Measurements from ENCODE around the gene B4GALNT4. TPM values are rescaled to one million over a fixed set of nuclear protein-coding genes. Genes with fewer than 3 reads are reported as not detected.
"Not testable (repeated sequence)": the region's sequence is repeated elsewhere in the genome, so short reads cannot be mapped to it uniquely, and the experiment has no call there.

B4GALNT4 gene
- total RNA-seq, 2 experiments from 2014 or later: 4.2 to 6.0 TPM

GRCh38 chr11:409600-410483 is 40.5 kb downstream of the B4GALNT4 start:
- Mint-ChIP-seq H3K9me3 (no peaks in the 10 kb centered on the region), H3K27ac (no peak overlapping the region), H3K27me3 (no peaks in the 10 kb centered on the region), H3K4me1 (ENCODE audit: low read depth) (peaks cover 26% of the 10 kb centered on the region), H3K36me3 (ENCODE audit: low read depth) (peaks cover 18% of the 10 kb centered on the region), H3K4me3 (peak overlapping the region; percentile 56)
- ChIA-PET CTCF (interaction anchor here (0.6 to 1.8 kb wide), 3 partner anchors 39 to 182 kb away, joined by 3 to 6 read pairs (median 3); no protein-coding TSS in a partner anchor), POLR2A (interaction anchor here (1.2 to 7.3 kb wide), 2 partner anchors 39 to 97 kb away, joined by 3 to 88 read pairs; partner anchors contain the start of gene PTDSS2)
- TF ChIP-seq CTCF (IDR thresholded peaks at IDR 0.05): no peak
- Histone ChIP-seq H3K9me3 (ENCODE audit: control insufficient read depth in 1 of 2, insufficient read depth in 1 of 2, low read length in 2 of 2) (no peaks in the 10 kb centered on the region), H3K27me3 (ENCODE audit: control insufficient read depth in 1 of 2, insufficient read depth in 2 of 2, low read length in 2 of 2) (no peaks in the 10 kb centered on the region), H3K4me1 (ENCODE audit: insufficient read depth, low read length) (peaks cover 66% of the 10 kb centered on the region), H3K36me3 (ENCODE audit: insufficient read depth, low read length) (peaks cover 20% of the 10 kb centered on the region), H3K27ac (ENCODE audit: low read depth in 1 of 2, low read length in 2 of 2) (peak overlapping the region in 1 of 2 donors; percentile 21), H3K4me3 (ENCODE audit: low read length) (no peak overlapping the region)
- DNase-seq (peak in 1 of 14 experiments; percentile 51), ATAC-seq (ENCODE audit: poor library complexity) (no peak)
- intact Hi-C loops (cut with DNase I, micrococcal nuclease): loop anchor here in 1 of 2 experiments (5.0 to 10.0 kb wide), 3 partner anchors 45 to 173 kb away; partner anchors contain the start of genes B4GALNT4, PHRF1, PSMD13 and SIRT3

- not testable (repeated sequence) for H3K27me3 Mint-ChIP-seq; H3K4me3 ChIP-seq (ENCODE audit: low read length); H3K9me3 Mint-ChIP-seq; H3K27ac Mint-ChIP-seq; H3K9me3 ChIP-seq (ENCODE audit: control insufficient read depth in 1 of 2, insufficient read depth in 1 of 2, low read length in 2 of 2); H3K27me3 ChIP-seq (ENCODE audit: control insufficient read depth in 1 of 2, insufficient read depth in 2 of 2, low read length in 2 of 2); H3K27ac ChIP-seq (ENCODE audit: low read depth in 1 of 2, low read length in 2 of 2); H3K4me3 Mint-ChIP-seq; ATAC-seq (ENCODE audit: poor library complexity)
- H3K36me3 ChIP-seq (ENCODE audit: insufficient read depth, low read length): peaks cover 18% of the 10 kb centered on the region
- H3K4me1 ChIP-seq (ENCODE audit: insufficient read depth, low read length): peaks cover 65% of the 10 kb centered on the region
- intact Hi-C loops (cut with DNase I, micrococcal nuclease): loop anchor here in 1 of 2 experiments (10.0 kb wide), 1 partner anchor 46 kb away; the partner anchor contains the start of gene B4GALNT4
- peaks cover 28% of the 10 kb centered on the region for H3K4me1 Mint-ChIP-seq (ENCODE audit: low read depth)
- ChIA-PET CTCF (interaction anchor here (0.6 kb wide), 1 partner anchor 40 kb away, joined by 3 read pairs; no protein-coding TSS in a partner anchor), POLR2A (interaction anchor here (0.6 to 1.6 kb wide), 2 partner anchors 84 to 203 kb away, joined by 3 to 6 read pairs; partner anchors contain the start of genes BET1L and RIC8A)
- peak in 1 of 14 experiments; percentile 4 for DNase-seq
- peaks cover 18% of the 10 kb centered on the region for H3K36me3 Mint-ChIP-seq (ENCODE audit: low read depth)
Observed at GRCh38 chr11:410711-411110, 41.4 kb downstream of the B4GALNT4 start.

- H3K9me3 ChIP-seq (ENCODE audit: control insufficient read depth in 1 of 2, insufficient read depth in 1 of 2, low read length in 2 of 2); ATAC-seq (ENCODE audit: poor library complexity); H3K9me3 Mint-ChIP-seq; H3K27ac Mint-ChIP-seq; H3K27ac ChIP-seq (ENCODE audit: low read depth in 1 of 2, low read length in 2 of 2); H3K27me3 Mint-ChIP-seq; CTCF ChIA-PET; H3K4me3 Mint-ChIP-seq; H3K27me3 ChIP-seq (ENCODE audit: control insufficient read depth in 1 of 2, insufficient read depth in 2 of 2, low read length in 2 of 2); H3K4me3 ChIP-seq (ENCODE audit: low read length): not testable (repeated sequence)
- POLR2A ChIA-PET: interaction anchor here (1.6 kb wide), 1 partner anchor 204 kb away, joined by 6 read pairs; the partner anchor contains the start of genes BET1L and RIC8A
- intact Hi-C loops (cut with DNase I, micrococcal nuclease): loop anchor here in 1 of 2 experiments (10.0 kb wide), 1 partner anchor 47 kb away; the partner anchor contains the start of gene B4GALNT4
- H3K36me3 Mint-ChIP-seq (ENCODE audit: low read depth): peaks cover 18% of the 10 kb centered on the region
- H3K4me1 ChIP-seq (ENCODE audit: insufficient read depth, low read length): peaks cover 64% of the 10 kb centered on the region
- peaks cover 34% of the 10 kb centered on the region for H3K4me1 Mint-ChIP-seq (ENCODE audit: low read depth)
- peaks cover 17% of the 10 kb centered on the region for H3K36me3 ChIP-seq (ENCODE audit: insufficient read depth, low read length)
- DNase-seq: peak in 1 of 14 experiments; percentile 9
Observed at GRCh38 chr11:411520-411919, 42.2 kb downstream of the B4GALNT4 start.

All from CD4-positive, alpha-beta T cell (primary cell).